Activated CD8-positive, alpha-beta T cell treated with anti-CD3 and anti-CD28 coated beads for 36 hours (primary cell): ENCODE measurements around the gene ZNF438. TPM values are rescaled to one million over a fixed set of nuclear protein-coding genes. Genes with fewer than 3 reads are reported as not detected.

Experiments
- ATAC-seq: fragments of 200-7000 bp; cut with Tn5 transposase; one replicate; pipeline ENCODE4 v1.10.0; 2021; ENCODE audit warnings: mild to moderate bottlenecking, moderate library complexity
- CTCF ChIA-PET: fragments of 350-600 bp; sonication (Branson Sonifier 250); formaldehyde crosslinking; loops from one replicate; lab custom pipeline; 2021; ENCODE audit warnings: antibody characterized with exemption; lab: Charles Lee
- POLR2A ChIA-PET: fragments of 350-600 bp; sonication (Branson Sonifier 250); formaldehyde crosslinking; loops from one replicate; lab custom pipeline; 2021; ENCODE audit warnings: antibody characterized with exemption; lab: Charles Lee
- DNase-seq: peaks from one replicate; pipeline ENCODE4 v3.0.0-alpha.2; 2020
- H3K27ac Mint-ChIP-seq: one replicate; pipeline ENCODE4 v1.8.0; 2021; ENCODE audit warnings: mild to moderate bottlenecking, mixed read lengths
- H3K27me3 Mint-ChIP-seq: one replicate; pipeline ENCODE4 v1.8.0; 2021; ENCODE audit warnings: mixed read lengths
- H3K36me3 Mint-ChIP-seq: one replicate; pipeline ENCODE4 v1.8.0; 2021; ENCODE audit warnings: low read depth, mixed read lengths
- H3K4me1 Mint-ChIP-seq: one replicate; pipeline ENCODE4 v1.8.0; 2021; ENCODE audit warnings: low read depth, mixed read lengths
- H3K4me3 Mint-ChIP-seq: one replicate; pipeline ENCODE4 v1.8.0; 2021; ENCODE audit warnings: mild to moderate bottlenecking, moderate library complexity, mixed read lengths
- H3K9me3 Mint-ChIP-seq: one replicate; pipeline ENCODE4 v1.8.0; 2021; ENCODE audit warnings: mixed read lengths
- CTCF ChIP-seq: fragments of 200-600 bp; IDR thresholded peaks from one replicate; pipeline ENCODE4 v1.8.0; 2022; ENCODE audit warnings: antibody characterized with exemption, mild to moderate bottlenecking
- intact Hi-C: fragments of 100-400 bp; cut with micrococcal nuclease; formaldehyde crosslinking; loops from one replicate; pipeline ENCODE4 v1.10.0; 2022
- total RNA-seq, 2 experiments: library from RNA; stranded (reverse); gene quantifications; one replicate each; pipeline ENCODE4 v1.2.3, GENCODE V29; 2021

ZNF438 gene
- total RNA-seq, 2 experiments from 2014 or later = 3.0 to 3.9 TPM

- intact Hi-C loops = no loop called here
- H3K27me3 Mint-ChIP-seq = no peaks in the 10 kb centered on the region
- H3K9me3 Mint-ChIP-seq = no peaks in the 10 kb centered on the region
- ChIA-PET CTCF (interaction anchor here (1.4 kb wide), 1 partner anchor 63 kb away, joined by 4 read pairs; no protein-coding TSS in a partner anchor), POLR2A (no interaction called here)
- H3K36me3 Mint-ChIP-seq = no peaks in the 10 kb centered on the region
- DNase-seq = no peak
- H3K27ac Mint-ChIP-seq = no peak overlapping the region
- no peak for TF ChIP-seq CTCF
- ATAC-seq = no peak
- H3K4me3 Mint-ChIP-seq = no peak overlapping the region
- H3K4me1 Mint-ChIP-seq = peaks cover 8% of the 10 kb centered on the region
These were observed 184.0 kb downstream of the ZNF438 start for GRCh38 chr10:30847642-30848041.

- ChIA-PET POLR2A (no interaction called here), CTCF (interaction anchor here (1.4 kb wide), 1 partner anchor 63 kb away, joined by 4 read pairs; no protein-coding TSS in a partner anchor)
- ATAC-seq (no peak), DNase-seq (no peak)
- intact Hi-C loops = no loop called here
- TF ChIP-seq CTCF = no peak
- peaks cover 8% of the 10 kb centered on the region for H3K4me1 Mint-ChIP-seq
- no peaks in the 10 kb centered on the region for H3K36me3 Mint-ChIP-seq
- no peak overlapping the region for H3K27ac Mint-ChIP-seq
- no peak overlapping the region for H3K4me3 Mint-ChIP-seq
- H3K27me3 Mint-ChIP-seq = no peaks in the 10 kb centered on the region
- no peaks in the 10 kb centered on the region for H3K9me3 Mint-ChIP-seq
These were observed 184.5 kb downstream of the ZNF438 start for GRCh38 chr10:30847199-30847598.

- POLR2A ChIA-PET = no interaction called here
- no peak for ATAC-seq
- CTCF ChIA-PET = interaction anchor here (1.4 to 2.1 kb wide), 2 partner anchors 62 to 207 kb away, joined by 4 read pairs; no protein-coding TSS in a partner anchor
These were observed 185.0 kb downstream of the ZNF438 start for GRCh38 chr10:30846710-30847109.

GRCh38 chr10:30842894-30843293, 188.8 kb downstream of the ZNF438 start:
- H3K36me3 Mint-ChIP-seq = no peaks in the 10 kb centered on the region
- no peak for ATAC-seq
- no peak for DNase-seq
- no peaks in the 10 kb centered on the region for H3K9me3 Mint-ChIP-seq
- no peaks in the 10 kb centered on the region for H3K4me1 Mint-ChIP-seq
- ChIA-PET POLR2A (no interaction called here), CTCF (no interaction called here)
- H3K27ac Mint-ChIP-seq = no peak overlapping the region
- TF ChIP-seq CTCF = no peak
- H3K27me3 Mint-ChIP-seq = no peaks in the 10 kb centered on the region
- H3K4me3 Mint-ChIP-seq = no peak overlapping the region
- intact Hi-C loops = no loop called here

More at GRCh38 chr10:30846710-30847109, 185.0 kb downstream of the ZNF438 start:
- H3K36me3 Mint-ChIP-seq = no peaks in the 10 kb centered on the region
- H3K9me3 Mint-ChIP-seq = no peaks in the 10 kb centered on the region
- TF ChIP-seq CTCF = no peak
- peaks cover 8% of the 10 kb centered on the region for H3K4me1 Mint-ChIP-seq
- intact Hi-C loops = no loop called here
- no peak for DNase-seq
- no peak overlapping the region for H3K4me3 Mint-ChIP-seq
- H3K27ac Mint-ChIP-seq = no peak overlapping the region
- no peaks in the 10 kb centered on the region for H3K27me3 Mint-ChIP-seq

GRCh38 chr10:30842185-30842584, 189.5 kb downstream of the ZNF438 start:
- TF ChIP-seq CTCF = no peak
- no peak overlapping the region for H3K4me3 Mint-ChIP-seq
- H3K36me3 Mint-ChIP-seq = no peaks in the 10 kb centered on the region
- H3K9me3 Mint-ChIP-seq = no peaks in the 10 kb centered on the region
- CTCF ChIA-PET = no interaction called here
- H3K27ac Mint-ChIP-seq = no peak overlapping the region
- DNase-seq (no peak), ATAC-seq (no peak)
- no peaks in the 10 kb centered on the region for H3K27me3 Mint-ChIP-seq
- POLR2A ChIA-PET = no interaction called here
- intact Hi-C loops = no loop called here
- H3K4me1 Mint-ChIP-seq = no peaks in the 10 kb centered on the region
